HepG2 (cell line): Measurements from ENCODE around the gene GAB3.

Experiments used
- CHD2 ChIP-seq: IDR thresholded peaks from 2 replicates; pipeline ENCODE4 v1.6.1; 2011; ENCODE audit warnings: low read depth, low read length, improper control_type of control experiment
- EP300 ChIP-seq, 3 experiments: sonication (generic) in 1 of 3; formaldehyde crosslinking in 1 of 3; IDR thresholded peaks; 2 replicates each; pipeline versions ENCODE4 v1.5.1 to v1.6.1; 2011 to 2020; ENCODE audit warnings: low read depth in 2 of 3, low read length in 2 of 3, borderline replicate concordance in 1 of 3, improper control_type of control experiment in 1 of 3, mild to moderate bottlenecking in 1 of 3, missing genetic modification reagents in 1 of 3, moderate library complexity in 1 of 3
- JDP2 ChIP-seq: sonication (generic); formaldehyde crosslinking; IDR thresholded peaks from 2 replicates; pipeline ENCODE4 v1.8.1; 2022; ENCODE audit warnings: missing genetic modification reagents, borderline replicate concordance
- MAZ ChIP-seq, 2 experiments: sonication (generic) in 1 of 2; formaldehyde crosslinking in 1 of 2; IDR thresholded peaks; 2 replicates each; pipeline versions ENCODE4 v1.5.0 to v1.6.1; 2012 to 2020; ENCODE audit warnings: low read depth in 2 of 2, mild to moderate bottlenecking in 2 of 2, borderline replicate concordance in 1 of 2, improper control_type of control experiment in 1 of 2, low read length in 1 of 2, missing genetic modification reagents in 1 of 2, moderate library complexity in 1 of 2

GRCh38 chrX:154727871-154728270 lies 23.0 kb downstream of the GAB3 start:
- TF ChIP-seq EP300 (IDR thresholded peaks at IDR 0.05; ENCODE audit: low read depth in 2 of 2, low read length in 2 of 2) = no peak
- no peak for TF ChIP-seq EP300 (CRISPR knock-in tag; IDR thresholded peaks at IDR 0.05; ENCODE audit: borderline replicate concordance)
- TF ChIP-seq CHD2 = no peak
- no peak for TF ChIP-seq JDP2 (CRISPR knock-in tag)
- TF ChIP-seq MAZ (IDR thresholded peaks at IDR 0.05; ENCODE audit: borderline replicate concordance, low read depth, low read length) = no peak
- no peak for TF ChIP-seq MAZ (CRISPR knock-in tag; IDR thresholded peaks at IDR 0.05; ENCODE audit: low read depth)
